B cell (primary cell): ENCODE data around the gene NRDE2. TPM values are rescaled to one million over a fixed set of nuclear protein-coding genes. Genes with fewer than 3 reads are reported as not detected.

ENCODE experiments used
- ATAC-seq: fragments of 200-7000 bp; cut with Tn5 transposase; one replicate; pipeline ENCODE4 v1.10.0; 2021; ENCODE audit warnings: low read depth, mild to moderate bottlenecking, moderate number of reproducible peaks, moderate library complexity
- CTCF ChIA-PET: fragments of 350-600 bp; sonication (Branson Sonifier 250); formaldehyde crosslinking; loops from one replicate; lab custom pipeline; 2021; ENCODE audit warnings: antibody characterized with exemption, inconsistent platforms; lab: Charles Lee
- POLR2A ChIA-PET: fragments of 350-600 bp; sonication (Branson Sonifier 250); formaldehyde crosslinking; loops from one replicate; lab custom pipeline; 2021; ENCODE audit warnings: antibody characterized with exemption; lab: Charles Lee
- DNase-seq: peaks from one replicate; pipeline ENCODE4 v3.0.0; 2013
- H2AFZ ChIP-seq: 2 replicates; pipeline ENCODE4 v1.6.1; 2012; ENCODE audit warnings: mild to moderate bottlenecking, low read depth, low read length; ENCODE audit not compliant: insufficient read depth, poor library complexity, severe bottlenecking
- H3K27ac ChIP-seq, 2 donors: 1 replicate in 1 of 2; 2 replicates in 1 of 2; pipeline ENCODE4 v1.5.1; 2012 to 2013; ENCODE audit warnings: low read length in 2 of 2, mild to moderate bottlenecking in 2 of 2, moderate library complexity in 1 of 2
- H3K27me3 ChIP-seq, 4 experiments: fragments of 200-600 bp in 1 of 4; sonication (generic) in 1 of 4; replicated peaks in 1 of 4; 1 replicate in 2 of 4; 2 replicates in 2 of 4; pipeline versions ENCODE4 v1.6.1 to v1.7.0; 2013 to 2016; ENCODE audit warnings: low read length in 3 of 4, mild to moderate bottlenecking in 2 of 4, mixed read lengths in 1 of 4, moderate library complexity in 1 of 4; ENCODE audit not compliant: insufficient read depth in 4 of 4, control insufficient read depth in 3 of 4; ENCODE audit errors: control extremely low read depth in 1 of 4
- H3K36me3 ChIP-seq, 2 experiments: replicated peaks in 1 of 2; 1 replicate in 1 of 2; 2 replicates in 1 of 2; pipeline versions ENCODE4 v1.6.1 to v1.7.1; 2013; ENCODE audit warnings: low read length in 1 of 2; ENCODE audit not compliant: insufficient read depth in 2 of 2, control insufficient read depth in 1 of 2; ENCODE audit errors: control extremely low read depth in 1 of 2, extremely low read depth in 1 of 2
- H3K4me1 ChIP-seq, 2 donors: fragments of 200-600 bp in 1 of 2; sonication (generic) in 1 of 2; 1 replicate in 1 of 2; 2 replicates in 1 of 2; pipeline versions ENCODE4 v1.5.1 to v1.6.1; 2013 to 2017; ENCODE audit warnings: low read length in 2 of 2; ENCODE audit not compliant: control insufficient read depth in 2 of 2, insufficient read depth in 2 of 2
- H3K4me2 ChIP-seq: replicated peaks from 2 replicates; pipeline ENCODE3; 2012; ENCODE audit warnings: mild to moderate bottlenecking, low read depth, low read length; ENCODE audit not compliant: poor library complexity, severe bottlenecking
- H3K4me3 ChIP-seq, 5 experiments: fragments of 200-600 bp in 1 of 5; sonication (generic) in 1 of 5; 1 replicate in 3 of 5; 2 replicates in 2 of 5; pipeline versions ENCODE4 v1.5.1 to v1.7.0; 2011 to 2016; ENCODE audit warnings: low read length in 4 of 5, mild to moderate bottlenecking in 4 of 5, low read depth in 2 of 5, control low read depth in 1 of 5, moderate library complexity in 1 of 5; ENCODE audit not compliant: insufficient read depth in 1 of 5; ENCODE audit errors: control extremely low read depth in 1 of 5, extremely low read depth in 1 of 5
- H3K79me2 ChIP-seq: fragments of 200-600 bp; sonication (generic); one replicate; pipeline ENCODE4 v1.6.0; 2016; ENCODE audit warnings: low read length; ENCODE audit not compliant: control insufficient read depth, insufficient read depth
- H3K9ac ChIP-seq: fragments of 200-600 bp; sonication (generic); 2 replicates; pipeline ENCODE4 v1.6.1; 2017; ENCODE audit warnings: mild to moderate bottlenecking, low read length, moderate library complexity
- H3K9me3 ChIP-seq, 3 donors: one replicate each; pipeline versions ENCODE4 v1.6.1 to v1.7.1; 2013; ENCODE audit warnings: low read length in 2 of 3; ENCODE audit not compliant: control insufficient read depth in 2 of 3, insufficient read depth in 1 of 3; ENCODE audit errors: control extremely low read depth in 1 of 3
- H4K20me1 ChIP-seq: 2 replicates; pipeline ENCODE4 v1.6.0; 2012; ENCODE audit warnings: mild to moderate bottlenecking, low read length; ENCODE audit not compliant: insufficient read depth, control insufficient read depth, poor library complexity, severe bottlenecking
- H3K27ac Mint-ChIP-seq: one replicate; pipeline ENCODE4 v1.8.0; 2021; ENCODE audit warnings: mixed read lengths
- H3K27me3 Mint-ChIP-seq: one replicate; pipeline ENCODE4 v1.8.0; 2021; ENCODE audit warnings: mixed read lengths
- H3K4me1 Mint-ChIP-seq: one replicate; pipeline ENCODE4 v1.8.0; 2021; ENCODE audit warnings: mixed read lengths
- H3K4me3 Mint-ChIP-seq: one replicate; pipeline ENCODE4 v1.8.0; 2021; ENCODE audit warnings: mixed read lengths
- H3K9me3 Mint-ChIP-seq: one replicate; pipeline ENCODE4 v1.8.0; 2022; ENCODE audit warnings: mixed read lengths; ENCODE audit not compliant: insufficient read depth
- CTCF ChIP-seq: fragments of 200-600 bp; IDR thresholded peaks from one replicate; pipeline ENCODE4 v1.8.0; 2022; ENCODE audit warnings: antibody characterized with exemption, mild to moderate bottlenecking
- EZH2 ChIP-seq: IDR thresholded peaks from 2 replicates; pipeline ENCODE4 v1.6.1; 2012; ENCODE audit warnings: borderline replicate concordance, low read depth, mild to moderate bottlenecking, moderate library complexity, low read length; ENCODE audit not compliant: insufficient read depth, poor library complexity, severe bottlenecking
- WGBS: methylation state at CpG from one replicate; pipeline ENCODE4 v1.1.5; 2013; ENCODE audit warnings: missing lambda C conversion rate; ENCODE audit not compliant: insufficient coverage; 5-methylcytosine and 5-hydroxymethylcytosine counted together
- intact Hi-C: fragments of 100-400 bp; cut with micrococcal nuclease; formaldehyde crosslinking; loops from one replicate; pipeline ENCODE4 v1.10.0; 2022
- polyA minus RNA-seq: library from RNA; depleted of rRNA, polyadenylated mRNA; stranded (reverse); fragments of >200 nt; gene quantifications from 2 replicates; pipeline ENCODE4 v1.2.3, GENCODE V29; 2012
- polyA plus RNA-seq: library from polyadenylated mRNA; depleted of rRNA; stranded (reverse); fragments of >200 nt; gene quantifications from 2 replicates; pipeline ENCODE4 v1.2.3, GENCODE V29; 2012
- total RNA-seq, 2 donors: library from RNA; stranded (reverse); fragments of 120-200 nt in 1 of 2; gene quantifications; 1 replicate in 1 of 2; 2 replicates in 1 of 2; pipeline versions ENCODE4 v1.2.3 to v1.2.4, GENCODE V29; 2013 to 2022

NRDE2 gene
- total RNA-seq (35.8 and 37.7 TPM in 2 replicates), polyA plus RNA-seq (5.3 and 6.3 TPM in 2 replicates), polyA minus RNA-seq (10.5 and 18.4 TPM in 2 replicates)
- 15.9 TPM for total RNA-seq (2013)

- Mint-ChIP-seq H3K27me3 (peaks cover 12% of the 10 kb centered on the region), H3K9me3 (peaks cover 2% of the 10 kb centered on the region), H3K4me3 (peak within 1 kb of the TSS; percentile 90), H3K27ac (peak within 1 kb of the TSS; percentile 96), H3K4me1 (peaks cover 22% of the 10 kb centered on the region)
- Histone ChIP-seq H3K4me2 (peak within 1 kb of the TSS; percentile 74), H3K9me3 (no peaks in the 10 kb centered on the region), H3K4me3 (peak within 1 kb of the TSS; percentile 57 to 89 (median 79)), H3K79me2 (peaks cover 31% of the 10 kb centered on the region), H3K9ac (peak within 1 kb of the TSS; percentile 75), H3K27ac (peak within 1 kb of the TSS; percentile 67 to 77), H3K36me3 (no peaks in the 10 kb centered on the region), H2AFZ (peak within 1 kb of the TSS; percentile 79), H4K20me1 (no peaks in the 10 kb centered on the region), H3K4me1 (peaks cover 15 to 17% of the 10 kb centered on the region in 2 donors), H3K27me3 (peaks cover 0 to 12% (median 4%) of the 10 kb centered on the region in 4 experiments)
- WGBS = under 1% methylated on average over 39 of the region's 46 CpGs
- DNase-seq (peak; percentile 95), ATAC-seq (peak; percentile 98)
- intact Hi-C loops = loop anchor here (1.0 kb wide), 3 partner anchors 52 to 75 kb away; partner anchors contain the start of gene PSMC1
- no peak for TF ChIP-seq EZH2
- no peak for TF ChIP-seq CTCF
- ChIA-PET POLR2A (interaction anchor here (0.5 to 1.0 kb wide), 4 partner anchors 14 to 51 kb away, joined by 3 to 9 read pairs (median 4); no protein-coding TSS in a partner anchor), CTCF (interaction anchor here (0.9 to 1.4 kb wide), 2 partner anchors 51 to 69 kb away, joined by 3 to 6 read pairs; no protein-coding TSS in a partner anchor)
Measured at GRCh38 chr14:90331497-90332270, at the start of gene NRDE2. TSS of gene NRDE2 (minus strand) at chr14:90331941. CDS start at chr14:90331904, 37 bp downstream.
